Mammary epithelial cell (primary cell): ENCODE measurements around the gene RAB11FIP4.

Source experiments
- EZH2 ChIP-seq: IDR thresholded peaks from 2 replicates; pipeline ENCODE4 v1.6.1; 2012; ENCODE audit warnings: low read length, inconsistent platforms, borderline replicate concordance
- TF ChIP-seq, protein P1 (sequence below), 2 donors: IDR thresholded peaks in 1 of 2; conservative IDR thresholded peaks in 1 of 2; 2 replicates each; pipeline ENCODE4 v1.5.1; 2011 to 2012; ENCODE audit warnings: inconsistent platforms in 2 of 2, low read length in 2 of 2, mild to moderate bottlenecking in 2 of 2, control low read depth in 1 of 2, low read depth in 1 of 2; ENCODE audit not compliant: insufficient read depth in 1 of 2; ENCODE audit errors: extremely low read depth in 1 of 2

DNA sequence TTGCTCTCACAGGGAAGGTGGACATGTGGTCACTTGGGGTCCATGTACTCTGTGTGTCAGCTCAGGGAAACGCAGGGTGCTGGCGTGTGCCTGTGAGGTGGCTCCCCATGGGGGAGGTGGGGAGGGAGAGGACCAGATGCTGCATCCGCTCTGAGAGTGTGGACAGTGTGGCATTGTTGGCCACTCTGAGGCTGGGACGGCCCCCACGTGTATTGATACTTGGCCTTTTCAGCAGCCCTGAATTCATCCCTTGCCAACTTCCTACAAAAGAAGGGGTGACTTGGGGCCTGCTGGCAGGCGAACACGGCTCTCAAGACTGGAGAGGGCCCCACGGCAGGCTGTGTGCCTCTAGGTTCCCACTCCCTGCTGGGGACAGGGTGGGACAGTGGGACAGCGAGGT, 120.1 kb downstream of the RAB11FIP4 start:
- TF ChIP-seq, protein P1, sequence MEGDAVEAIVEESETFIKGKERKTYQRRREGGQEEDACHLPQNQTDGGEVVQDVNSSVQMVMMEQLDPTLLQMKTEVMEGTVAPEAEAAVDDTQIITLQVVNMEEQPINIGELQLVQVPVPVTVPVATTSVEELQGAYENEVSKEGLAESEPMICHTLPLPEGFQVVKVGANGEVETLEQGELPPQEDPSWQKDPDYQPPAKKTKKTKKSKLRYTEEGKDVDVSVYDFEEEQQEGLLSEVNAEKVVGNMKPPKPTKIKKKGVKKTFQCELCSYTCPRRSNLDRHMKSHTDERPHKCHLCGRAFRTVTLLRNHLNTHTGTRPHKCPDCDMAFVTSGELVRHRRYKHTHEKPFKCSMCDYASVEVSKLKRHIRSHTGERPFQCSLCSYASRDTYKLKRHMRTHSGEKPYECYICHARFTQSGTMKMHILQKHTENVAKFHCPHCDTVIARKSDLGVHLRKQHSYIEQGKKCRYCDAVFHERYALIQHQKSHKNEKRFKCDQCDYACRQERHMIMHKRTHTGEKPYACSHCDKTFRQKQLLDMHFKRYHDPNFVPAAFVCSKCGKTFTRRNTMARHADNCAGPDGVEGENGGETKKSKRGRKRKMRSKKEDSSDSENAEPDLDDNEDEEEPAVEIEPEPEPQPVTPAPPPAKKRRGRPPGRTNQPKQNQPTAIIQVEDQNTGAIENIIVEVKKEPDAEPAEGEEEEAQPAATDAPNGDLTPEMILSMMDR (conservative IDR thresholded peaks at IDR 0.05 in 1 of 2, IDR thresholded peaks at IDR 0.05 in 1 of 2; ENCODE audit: extremely low read depth in 1 of 2, insufficient read depth in 1 of 2, low read depth in 1 of 2, low read length in 2 of 2) = no peak
- no peak for TF ChIP-seq EZH2
